Measurements from ENCODE around the gene FADS2.

- TF ChIP-seq CTCF (IDR thresholded peaks at IDR 0.05; ENCODE audit: low read depth, low read length) (no peak), POLR2A (IDR thresholded peaks at IDR 0.05; ENCODE audit: extremely low read depth, insufficient read length) (peak; percentile 25)
Observed at GRCh38 chr11:61891331-61892084, 63.4 kb downstream of the FADS2 start, which contains the start of gene FADS3.

Data from NB4 (cell line).